ENCODE data around the gene AP4B1. TPM values are rescaled to one million over a fixed set of nuclear protein-coding genes. Genes with fewer than 3 reads are reported as not detected.

The AP4B1 gene
- total RNA-seq, 6 donors from 2014 or later, result 6.2 to 29.3 (median 14.0) TPM

DNA sequence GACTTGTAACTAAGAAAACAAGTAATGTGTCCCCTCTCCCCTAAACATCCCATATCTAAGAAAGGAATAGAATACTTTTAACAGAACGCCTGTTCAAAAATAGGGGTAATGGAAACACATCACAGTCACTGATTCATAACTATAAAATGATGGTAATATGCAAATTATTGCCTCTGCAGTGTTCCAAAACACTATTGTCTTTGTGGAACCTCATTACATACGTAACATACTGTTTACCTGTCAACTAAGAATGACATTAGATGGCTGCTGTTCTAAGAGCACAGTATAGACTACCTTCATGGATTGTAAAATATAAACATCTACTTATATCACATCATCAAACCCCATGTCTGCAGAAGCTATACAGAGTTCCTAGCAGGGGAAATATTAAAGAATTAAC is 13.8 kb downstream of the AP4B1 start:
- H3K27ac ChIP-seq, result no peak overlapping the region

DNA sequence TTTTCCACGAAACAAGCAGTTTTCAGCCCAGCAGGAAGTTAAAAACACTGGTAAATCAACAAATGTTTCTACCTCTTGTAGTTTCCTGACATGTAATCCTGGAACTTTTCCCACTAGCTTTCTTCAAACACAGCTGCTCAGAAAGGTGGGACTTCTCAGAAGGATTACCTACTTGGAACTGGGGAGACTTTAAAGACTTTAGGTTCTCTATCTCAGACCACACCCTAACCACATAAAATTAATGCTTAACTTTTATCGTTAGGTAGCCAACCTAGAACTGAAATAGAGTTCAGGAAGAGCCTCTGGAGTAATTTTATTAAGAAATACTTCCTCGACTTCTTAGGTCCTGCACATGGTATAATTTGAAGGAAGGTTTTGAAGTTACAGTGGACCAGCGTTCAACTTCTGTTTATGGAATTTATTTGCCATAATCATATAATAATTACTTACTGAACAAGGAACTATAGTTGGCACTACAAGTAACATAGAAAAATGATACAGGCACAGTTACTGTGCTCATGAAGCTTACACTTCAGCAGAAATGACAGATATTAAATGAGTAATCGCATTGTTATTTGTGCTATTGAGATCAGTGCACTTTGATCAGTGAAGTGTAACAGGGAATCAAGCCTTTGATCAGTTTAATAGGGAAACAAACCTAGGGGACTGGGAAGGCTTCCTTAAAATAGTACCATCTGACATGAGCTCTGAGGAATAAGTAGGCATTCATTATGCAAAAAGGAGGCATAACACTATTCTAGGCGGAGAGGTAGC is 17.0 kb downstream of the AP4B1 start, which contains the start of gene BCL2L15:
BCL2L15 (minus strand) TSS at position 180 of the 774 bp plus-strand sequence. CDS start 206 bp downstream, outside the sequence.
- DNase-seq (no peak), ATAC-seq (ENCODE audit: low FRiP score in 2 of 2) (peak; percentile 24 to 81)
- WGBS, 2 donors, result 54 to 65% methylated on average over 6 of the region's 6 CpGs
- TF ChIP-seq POLR2A (IDR thresholded peaks at IDR 0.05), result no peak
- TF ChIP-seq EP300 (IDR thresholded peaks at IDR 0.05), result no peak
- TF ChIP-seq, protein P1, sequence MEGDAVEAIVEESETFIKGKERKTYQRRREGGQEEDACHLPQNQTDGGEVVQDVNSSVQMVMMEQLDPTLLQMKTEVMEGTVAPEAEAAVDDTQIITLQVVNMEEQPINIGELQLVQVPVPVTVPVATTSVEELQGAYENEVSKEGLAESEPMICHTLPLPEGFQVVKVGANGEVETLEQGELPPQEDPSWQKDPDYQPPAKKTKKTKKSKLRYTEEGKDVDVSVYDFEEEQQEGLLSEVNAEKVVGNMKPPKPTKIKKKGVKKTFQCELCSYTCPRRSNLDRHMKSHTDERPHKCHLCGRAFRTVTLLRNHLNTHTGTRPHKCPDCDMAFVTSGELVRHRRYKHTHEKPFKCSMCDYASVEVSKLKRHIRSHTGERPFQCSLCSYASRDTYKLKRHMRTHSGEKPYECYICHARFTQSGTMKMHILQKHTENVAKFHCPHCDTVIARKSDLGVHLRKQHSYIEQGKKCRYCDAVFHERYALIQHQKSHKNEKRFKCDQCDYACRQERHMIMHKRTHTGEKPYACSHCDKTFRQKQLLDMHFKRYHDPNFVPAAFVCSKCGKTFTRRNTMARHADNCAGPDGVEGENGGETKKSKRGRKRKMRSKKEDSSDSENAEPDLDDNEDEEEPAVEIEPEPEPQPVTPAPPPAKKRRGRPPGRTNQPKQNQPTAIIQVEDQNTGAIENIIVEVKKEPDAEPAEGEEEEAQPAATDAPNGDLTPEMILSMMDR (IDR thresholded peaks at IDR 0.05), result no peak
- no peaks in the 10 kb centered on the region for H3K4me1 ChIP-seq
- peak within 1 kb of the TSS; percentile 32 to 73 (median 55) for H3K27ac ChIP-seq
- no peaks in the 10 kb centered on the region for H3K36me3 ChIP-seq
- no peaks in the 10 kb centered on the region for H3K27me3 ChIP-seq
- H3K9me3 ChIP-seq, result no peaks in the 10 kb centered on the region
- H3K4me3 ChIP-seq, result peak within 1 kb of the TSS in 2 of 4 donors; percentile 14 to 17

More for the DNA sequence above, 13.8 kb downstream of the AP4B1 start:
- Histone ChIP-seq H3K4me3 (no peak overlapping the region), H3K9me3 (no peaks in the 10 kb centered on the region), H3K36me3 (peaks cover 3 to 16% (median 8%) of the 10 kb centered on the region in 4 donors), H3K4me1 (no peaks in the 10 kb centered on the region), H3K27me3 (no peaks in the 10 kb centered on the region)
- DNase-seq, result no peak
- no peak for TF ChIP-seq POLR2A (IDR thresholded peaks at IDR 0.05)
- no peak for TF ChIP-seq EP300 (IDR thresholded peaks at IDR 0.05)
- TF ChIP-seq, protein P1 (IDR thresholded peaks at IDR 0.05), result no peak
- TF ChIP-seq POLR2AphosphoS5 (IDR thresholded peaks at IDR 0.05), result no peak
- 45 to 50% methylated on average over 2 of the region's 2 CpGs for WGBS, 2 donors
- no peak for ATAC-seq (ENCODE audit: low FRiP score in 2 of 2)

- Histone ChIP-seq H3K9me3 (no peaks in the 10 kb centered on the region), H3K4me3 (peak overlapping the region in 2 of 4 donors; percentile 14 to 17), H3K4me1 (no peaks in the 10 kb centered on the region), H3K36me3 (no peaks in the 10 kb centered on the region), H3K27me3 (no peaks in the 10 kb centered on the region), H3K27ac (peak overlapping the region; percentile 32 to 73 (median 55))
- ATAC-seq (ENCODE audit: low FRiP score in 2 of 2) (peak; percentile 14 to 63), DNase-seq (peak in 1 of 2 donors; percentile 48)
- TF ChIP-seq POLR2A (IDR thresholded peaks at IDR 0.05), result no peak
- TF ChIP-seq EP300 (IDR thresholded peaks at IDR 0.05), result no peak
- no peak for TF ChIP-seq POLR2AphosphoS5 (IDR thresholded peaks at IDR 0.05)
- TF ChIP-seq, protein P1 (IDR thresholded peaks at IDR 0.05), result no peak
- WGBS, 2 donors, result 58 to 73% methylated on average over 17 of the region's 17 CpGs
Measured at GRCh38 chr1:113886417-113887401, 17.9 kb downstream of the AP4B1 start.

- WGBS, 2 donors, result 79 to 89% methylated on average over 2 of the region's 2 CpGs
- H3K27ac ChIP-seq, result no peak overlapping the region
- ATAC-seq (ENCODE audit: low FRiP score in 2 of 2) (no peak), DNase-seq (no peak)
- H3K9me3 ChIP-seq, result no peaks in the 10 kb centered on the region
- no peaks in the 10 kb centered on the region for H3K27me3 ChIP-seq
- TF ChIP-seq POLR2AphosphoS5 (IDR thresholded peaks at IDR 0.05) (no peak), POLR2A (IDR thresholded peaks at IDR 0.05) (no peak), EP300 (IDR thresholded peaks at IDR 0.05) (no peak)
- TF ChIP-seq, protein P1 (IDR thresholded peaks at IDR 0.05), result no peak
- no peak overlapping the region for H3K4me3 ChIP-seq
- no peaks in the 10 kb centered on the region for H3K36me3 ChIP-seq
- H3K4me1 ChIP-seq, result peaks cover 0 to 2% (median 0%) of the 10 kb centered on the region in 4 donors
Measured at GRCh38 chr1:113881661-113882060, 22.9 kb downstream of the AP4B1 start.
